HEK293 (cell line): ENCODE data around the gene LRIG3.
A peak's percentile ranks its signal among the peaks of the same experiment; 100 is the strongest.

Source experiments
- ELK4 ChIP-seq: IDR thresholded peaks from 2 replicates; pipeline ENCODE4 v1.6.1; 2011; ENCODE audit warnings: mild to moderate bottlenecking, low read depth, low read length, borderline replicate concordance
- KLF17 ChIP-seq: fragments of 450-650 bp; formaldehyde crosslinking; IDR thresholded peaks from 2 replicates; pipeline ENCODE4 v1.5.1; 2016; ENCODE audit warnings: missing biosample characterization, missing genetic modification characterization
- OSR2 ChIP-seq: fragments of 450-650 bp; formaldehyde crosslinking; IDR thresholded peaks from 2 replicates; pipeline ENCODE4 v1.5.1; 2016; ENCODE audit warnings: missing biosample characterization, missing genetic modification characterization
- ZBTB11 ChIP-seq: fragments of 450-650 bp; formaldehyde crosslinking; conservative IDR thresholded peaks from 2 replicates; pipeline ENCODE4 v1.5.1; 2016; ENCODE audit warnings: low read depth, missing biosample characterization, missing genetic modification characterization
- ZBTB17 ChIP-seq: fragments of 450-650 bp; formaldehyde crosslinking; IDR thresholded peaks from 2 replicates; pipeline ENCODE4 v1.5.1; 2016; ENCODE audit warnings: missing biosample characterization, missing genetic modification characterization
- ZFHX2 ChIP-seq: fragments of 450-650 bp; formaldehyde crosslinking; conservative IDR thresholded peaks from 2 replicates; pipeline ENCODE4 v1.5.1; 2016; ENCODE audit warnings: missing biosample characterization, missing genetic modification characterization
- ZFP3 ChIP-seq: fragments of 450-650 bp; formaldehyde crosslinking; IDR thresholded peaks from 2 replicates; pipeline ENCODE4 v1.5.1; 2016; ENCODE audit warnings: low read depth, missing biosample characterization, missing genetic modification characterization
- ZFP69B ChIP-seq: fragments of 450-650 bp; formaldehyde crosslinking; IDR thresholded peaks from 2 replicates; pipeline ENCODE4 v1.5.1; 2016; ENCODE audit warnings: missing biosample characterization, missing genetic modification characterization
- ZNF112 ChIP-seq: fragments of 450-650 bp; formaldehyde crosslinking; IDR thresholded peaks from 2 replicates; pipeline ENCODE4 v1.5.0; 2017; ENCODE audit warnings: missing biosample characterization, missing genetic modification characterization
- ZNF114 ChIP-seq: fragments of 450-650 bp; formaldehyde crosslinking; IDR thresholded peaks from 2 replicates; pipeline ENCODE4 v1.5.0; 2017; ENCODE audit warnings: missing biosample characterization, missing genetic modification characterization
- ZNF132 ChIP-seq: fragments of 450-650 bp; formaldehyde crosslinking; IDR thresholded peaks from 2 replicates; pipeline ENCODE4 v1.5.1; 2017; ENCODE audit warnings: missing biosample characterization, missing genetic modification characterization, borderline replicate concordance
- ZNF140 ChIP-seq: fragments of 450-650 bp; formaldehyde crosslinking; IDR thresholded peaks from 2 replicates; pipeline ENCODE4 v1.5.1; 2016; ENCODE audit warnings: missing biosample characterization, missing genetic modification characterization
- ZNF184 ChIP-seq: fragments of 450-650 bp; IDR thresholded peaks from 2 replicates; pipeline ENCODE4 v1.5.1; 2018; ENCODE audit warnings: missing biosample characterization, mild to moderate bottlenecking, missing genetic modification characterization
- ZNF19 ChIP-seq: fragments of 450-650 bp; formaldehyde crosslinking; IDR thresholded peaks from 2 replicates; pipeline ENCODE4; 2016; ENCODE audit warnings: missing biosample characterization, missing genetic modification characterization, low read depth
- ZNF211 ChIP-seq: fragments of 450-650 bp; formaldehyde crosslinking; IDR thresholded peaks from 2 replicates; pipeline ENCODE4 v1.5.1; 2016; ENCODE audit warnings: low read depth, missing biosample characterization, missing genetic modification characterization
- ZNF214 ChIP-seq: fragments of 450-650 bp; formaldehyde crosslinking; IDR thresholded peaks from 2 replicates; pipeline ENCODE4 v1.5.1; 2017; ENCODE audit warnings: missing biosample characterization, mild to moderate bottlenecking, missing genetic modification characterization, borderline replicate concordance
- ZNF335 ChIP-seq: fragments of 450-650 bp; formaldehyde crosslinking; conservative IDR thresholded peaks from 2 replicates; pipeline ENCODE4 v1.5.1; 2016; ENCODE audit warnings: missing biosample characterization, missing genetic modification characterization
- ZNF394 ChIP-seq: fragments of 450-650 bp; formaldehyde crosslinking; IDR thresholded peaks from 2 replicates; pipeline ENCODE4 v1.5.1; 2016; ENCODE audit warnings: missing biosample characterization, missing genetic modification characterization, mild to moderate bottlenecking, moderate library complexity, borderline replicate concordance
- ZNF510 ChIP-seq: fragments of 450-650 bp; formaldehyde crosslinking; IDR thresholded peaks from 2 replicates; pipeline ENCODE4 v1.5.1; 2018; ENCODE audit warnings: mild to moderate bottlenecking, missing genetic modification characterization, missing biosample characterization; ENCODE audit not compliant: insufficient replicate concordance
- ZNF544 ChIP-seq: fragments of 450-650 bp; formaldehyde crosslinking; IDR thresholded peaks from 2 replicates; pipeline ENCODE4 v1.5.0; 2017; ENCODE audit warnings: missing biosample characterization, missing genetic modification characterization
- ZNF548 ChIP-seq: fragments of 450-650 bp; formaldehyde crosslinking; IDR thresholded peaks from 2 replicates; pipeline ENCODE4 v1.5.1; 2016; ENCODE audit warnings: missing biosample characterization, missing genetic modification characterization
- ZNF621 ChIP-seq: fragments of 450-650 bp; formaldehyde crosslinking; IDR thresholded peaks from 2 replicates; pipeline ENCODE4 v1.5.1; 2017; ENCODE audit warnings: missing biosample characterization, missing genetic modification characterization
- ZNF654 ChIP-seq: fragments of 450-650 bp; formaldehyde crosslinking; IDR thresholded peaks from 2 replicates; pipeline ENCODE4 v1.5.1; 2016; ENCODE audit warnings: low read depth, missing biosample characterization, missing genetic modification characterization
- ZNF664 ChIP-seq: fragments of 450-650 bp; formaldehyde crosslinking; IDR thresholded peaks from 2 replicates; pipeline ENCODE4 v1.5.1; 2016; ENCODE audit warnings: missing biosample characterization, missing genetic modification characterization
- ZNF677 ChIP-seq: fragments of 450-650 bp; IDR thresholded peaks from 2 replicates; pipeline ENCODE4 v1.5.0; 2018; ENCODE audit warnings: missing biosample characterization, mild to moderate bottlenecking, missing genetic modification characterization, moderate library complexity
- ZNF704 ChIP-seq: fragments of 450-650 bp; formaldehyde crosslinking; IDR thresholded peaks from 2 replicates; pipeline ENCODE4 v1.5.1; 2016; ENCODE audit warnings: missing biosample characterization, missing genetic modification characterization
- ZNF747 ChIP-seq: fragments of 450-650 bp; formaldehyde crosslinking; IDR thresholded peaks from 2 replicates; pipeline ENCODE4 v1.5.1; 2016; ENCODE audit warnings: missing biosample characterization, missing genetic modification characterization
- ZNF76 ChIP-seq: fragments of 450-650 bp; formaldehyde crosslinking; IDR thresholded peaks from 2 replicates; pipeline ENCODE4; 2016; ENCODE audit warnings: low read depth, missing biosample characterization, missing genetic modification characterization, borderline replicate concordance
- ZSCAN16 ChIP-seq: fragments of 450-650 bp; formaldehyde crosslinking; IDR thresholded peaks from 2 replicates; pipeline ENCODE4 v1.5.1; 2016; ENCODE audit warnings: missing biosample characterization, missing genetic modification characterization
- ZSCAN30 ChIP-seq: fragments of 450-650 bp; IDR thresholded peaks from 2 replicates; pipeline ENCODE4 v1.5.1; 2018; ENCODE audit warnings: missing biosample characterization, mild to moderate bottlenecking, missing genetic modification characterization, moderate library complexity

Gene LRIG3

GRCh38 chr12:58919231-58920101, 838 bp downstream of the LRIG3 start (continued):
- TF ChIP-seq ZFP69B (tag by site-specific recombination): no peak
- no peak for TF ChIP-seq ZBTB11 (tag by site-specific recombination)
- no peak for TF ChIP-seq ZNF548 (tag by site-specific recombination)
- TF ChIP-seq ZNF510 (tag by site-specific recombination): no peak
- no peak for TF ChIP-seq ZFP3 (tag by site-specific recombination)
- no peak for TF ChIP-seq ZNF664 (tag by site-specific recombination)
- no peak for TF ChIP-seq ZNF76 (tag by site-specific recombination)
- peak; percentile 17; the same call in 1 of the 2 replicates for TF ChIP-seq OSR2 (tag by site-specific recombination)
- peak; percentile 68 for TF ChIP-seq ZFHX2 (tag by site-specific recombination)
- TF ChIP-seq ZNF544 (tag by site-specific recombination): no peak
- no peak for TF ChIP-seq ZNF677
- no peak for TF ChIP-seq ZNF184 (tag by site-specific recombination)
- no peak for TF ChIP-seq ZNF214 (tag by site-specific recombination)
- TF ChIP-seq KLF17: no peak
- peak; percentile 99 for TF ChIP-seq ZBTB17 (tag by site-specific recombination)
- TF ChIP-seq ZNF211 (tag by site-specific recombination): no peak
- TF ChIP-seq ZNF621 (tag by site-specific recombination): no peak
- TF ChIP-seq ZNF132 (tag by site-specific recombination): no peak
- TF ChIP-seq ZSCAN30 (tag by site-specific recombination): peak; percentile 16; the same call in 1 of the 2 replicates
- TF ChIP-seq ZNF747: no peak
- no peak for TF ChIP-seq ELK4
- peak; percentile 31 for TF ChIP-seq ZNF335 (tag by site-specific recombination)
- TF ChIP-seq ZSCAN16: no peak
- TF ChIP-seq ZNF140: no peak
- no peak for TF ChIP-seq ZNF112 (tag by site-specific recombination)
- no peak for TF ChIP-seq ZNF19
- TF ChIP-seq ZNF394: no peak
- no peak for TF ChIP-seq ZNF654 (tag by site-specific recombination)
- no peak for TF ChIP-seq ZNF114 (tag by site-specific recombination)
- no peak for TF ChIP-seq ZNF704
